ENCODE results near the gene RASAL2.
A peak's percentile ranks its signal among the peaks of the same experiment; 100 is the strongest.

The RASAL2 gene

DNA sequence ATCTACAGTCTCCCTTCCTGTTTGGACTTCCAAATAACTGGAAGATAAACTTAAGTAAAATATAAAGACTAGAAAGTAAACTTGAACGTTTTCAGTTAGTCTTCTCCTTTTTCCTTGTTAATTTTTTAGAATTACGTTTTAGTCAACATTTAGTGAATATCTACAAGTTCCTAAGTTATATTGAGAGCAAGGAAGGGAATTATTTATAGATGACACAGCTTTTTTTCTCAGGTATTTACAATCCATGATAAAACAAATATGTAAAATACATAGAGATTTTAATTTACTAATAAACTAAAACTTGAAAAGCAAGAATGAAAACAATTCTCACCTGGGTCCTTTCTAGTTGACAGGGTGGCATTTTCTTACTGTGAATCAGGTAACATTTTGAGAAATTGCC lies 313.3 kb downstream of the RASAL2 start:
- no peak overlapping the region for H3K4me3 ChIP-seq (replicated peaks; ENCODE audit: low read depth, low read length)
- no peaks in the 10 kb centered on the region for H3K27me3 ChIP-seq (replicated peaks; ENCODE audit: control insufficient read depth, insufficient read depth, low read length)
- H3K36me3 ChIP-seq (ENCODE audit: control insufficient read depth, insufficient read depth, low read length) = no peaks in the 10 kb centered on the region
- DNase-seq (ENCODE audit: extremely low read depth, insufficient read length) = no peak
- TF ChIP-seq, protein P1, sequence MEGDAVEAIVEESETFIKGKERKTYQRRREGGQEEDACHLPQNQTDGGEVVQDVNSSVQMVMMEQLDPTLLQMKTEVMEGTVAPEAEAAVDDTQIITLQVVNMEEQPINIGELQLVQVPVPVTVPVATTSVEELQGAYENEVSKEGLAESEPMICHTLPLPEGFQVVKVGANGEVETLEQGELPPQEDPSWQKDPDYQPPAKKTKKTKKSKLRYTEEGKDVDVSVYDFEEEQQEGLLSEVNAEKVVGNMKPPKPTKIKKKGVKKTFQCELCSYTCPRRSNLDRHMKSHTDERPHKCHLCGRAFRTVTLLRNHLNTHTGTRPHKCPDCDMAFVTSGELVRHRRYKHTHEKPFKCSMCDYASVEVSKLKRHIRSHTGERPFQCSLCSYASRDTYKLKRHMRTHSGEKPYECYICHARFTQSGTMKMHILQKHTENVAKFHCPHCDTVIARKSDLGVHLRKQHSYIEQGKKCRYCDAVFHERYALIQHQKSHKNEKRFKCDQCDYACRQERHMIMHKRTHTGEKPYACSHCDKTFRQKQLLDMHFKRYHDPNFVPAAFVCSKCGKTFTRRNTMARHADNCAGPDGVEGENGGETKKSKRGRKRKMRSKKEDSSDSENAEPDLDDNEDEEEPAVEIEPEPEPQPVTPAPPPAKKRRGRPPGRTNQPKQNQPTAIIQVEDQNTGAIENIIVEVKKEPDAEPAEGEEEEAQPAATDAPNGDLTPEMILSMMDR (IDR thresholded peaks at IDR 0.05; ENCODE audit: insufficient read depth, low read length, poor library complexity, severe bottlenecking) = no peak

DNA sequence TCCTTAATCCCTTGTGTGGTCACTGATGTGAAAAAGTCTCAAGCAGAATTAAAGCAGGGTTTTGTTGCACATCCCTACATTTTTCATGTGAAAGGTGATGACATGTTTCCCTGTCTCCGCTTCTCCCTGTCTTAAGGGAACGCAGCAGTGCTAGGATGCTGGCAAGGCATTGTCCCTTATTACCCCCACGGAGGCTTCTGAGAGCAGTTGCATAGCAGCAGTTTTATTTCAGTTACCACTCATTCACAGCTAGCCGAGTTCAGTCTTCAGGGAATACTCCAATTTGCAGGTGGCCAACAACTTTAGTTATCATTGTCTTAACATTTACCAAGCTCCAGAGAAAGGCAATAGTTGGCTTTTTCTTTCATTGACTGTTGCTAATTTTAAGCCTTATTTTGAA lies 313.8 kb downstream of the RASAL2 start:
- Histone ChIP-seq H3K4me3 (replicated peaks; ENCODE audit: low read depth, low read length) (no peak overlapping the region), H3K36me3 (ENCODE audit: control insufficient read depth, insufficient read depth, low read length) (no peaks in the 10 kb centered on the region), H3K27me3 (replicated peaks; ENCODE audit: control insufficient read depth, insufficient read depth, low read length) (no peaks in the 10 kb centered on the region)
- TF ChIP-seq, protein P1 (IDR thresholded peaks at IDR 0.05; ENCODE audit: insufficient read depth, low read length, poor library complexity, severe bottlenecking) = no peak
- DNase-seq (ENCODE audit: extremely low read depth, insufficient read length) = no peak

DNA sequence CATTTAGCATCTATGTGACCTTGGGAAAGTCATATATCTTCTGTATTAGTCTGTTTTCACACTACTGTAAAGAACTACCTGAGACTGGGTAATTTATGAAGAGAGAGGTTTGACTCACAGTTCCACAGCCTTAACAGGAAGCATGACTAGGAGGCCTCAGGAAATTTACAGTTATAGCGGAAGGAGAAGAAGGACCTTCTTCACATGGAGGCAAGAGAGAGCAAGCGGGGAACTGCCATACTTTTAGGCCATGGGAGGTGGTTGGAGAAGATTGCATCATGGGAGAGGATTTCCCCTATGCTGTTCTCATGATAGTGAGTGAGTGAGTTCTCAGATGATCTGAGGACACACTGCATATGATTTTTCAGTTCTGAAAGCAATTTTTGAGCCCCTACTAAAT lies 315.0 kb downstream of the RASAL2 start:
- no peaks in the 10 kb centered on the region for H3K27me3 ChIP-seq (replicated peaks; ENCODE audit: control insufficient read depth, insufficient read depth, low read length)
- no peaks in the 10 kb centered on the region for H3K36me3 ChIP-seq (ENCODE audit: control insufficient read depth, insufficient read depth, low read length)
- H3K4me3 ChIP-seq (replicated peaks; ENCODE audit: low read depth, low read length) = no peak overlapping the region
- TF ChIP-seq, protein P1 (IDR thresholded peaks at IDR 0.05; ENCODE audit: insufficient read depth, low read length, poor library complexity, severe bottlenecking) = no peak
- DNase-seq (ENCODE audit: extremely low read depth, insufficient read length) = no peak

DNA sequence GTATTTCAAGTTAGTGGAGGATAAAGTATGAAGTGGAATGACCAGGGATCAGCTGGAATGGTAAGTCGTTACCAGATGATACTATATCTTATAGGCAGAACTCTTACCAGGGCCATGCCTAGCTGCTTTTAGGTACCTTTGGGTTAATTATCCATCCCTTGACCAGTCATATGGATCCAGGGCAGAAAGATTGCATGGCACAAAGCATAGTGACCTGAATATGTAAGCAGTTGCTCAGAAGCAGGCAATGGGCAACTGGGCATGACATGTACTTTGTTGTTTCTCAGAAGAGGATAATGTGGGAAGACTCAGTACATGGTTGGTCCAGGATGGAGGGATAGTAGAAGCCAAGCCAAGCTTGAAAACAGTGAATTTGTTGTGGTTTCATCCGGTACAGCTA lies 315.6 kb downstream of the RASAL2 start:
- H3K4me3 ChIP-seq (replicated peaks; ENCODE audit: low read depth, low read length) = no peak overlapping the region
- H3K36me3 ChIP-seq (ENCODE audit: control insufficient read depth, insufficient read depth, low read length) = no peaks in the 10 kb centered on the region
- TF ChIP-seq, protein P1 (IDR thresholded peaks at IDR 0.05; ENCODE audit: insufficient read depth, low read length, poor library complexity, severe bottlenecking) = no peak
- DNase-seq (ENCODE audit: extremely low read depth, insufficient read length) = no peak
- no peaks in the 10 kb centered on the region for H3K27me3 ChIP-seq (replicated peaks; ENCODE audit: control insufficient read depth, insufficient read depth, low read length)

DNA sequence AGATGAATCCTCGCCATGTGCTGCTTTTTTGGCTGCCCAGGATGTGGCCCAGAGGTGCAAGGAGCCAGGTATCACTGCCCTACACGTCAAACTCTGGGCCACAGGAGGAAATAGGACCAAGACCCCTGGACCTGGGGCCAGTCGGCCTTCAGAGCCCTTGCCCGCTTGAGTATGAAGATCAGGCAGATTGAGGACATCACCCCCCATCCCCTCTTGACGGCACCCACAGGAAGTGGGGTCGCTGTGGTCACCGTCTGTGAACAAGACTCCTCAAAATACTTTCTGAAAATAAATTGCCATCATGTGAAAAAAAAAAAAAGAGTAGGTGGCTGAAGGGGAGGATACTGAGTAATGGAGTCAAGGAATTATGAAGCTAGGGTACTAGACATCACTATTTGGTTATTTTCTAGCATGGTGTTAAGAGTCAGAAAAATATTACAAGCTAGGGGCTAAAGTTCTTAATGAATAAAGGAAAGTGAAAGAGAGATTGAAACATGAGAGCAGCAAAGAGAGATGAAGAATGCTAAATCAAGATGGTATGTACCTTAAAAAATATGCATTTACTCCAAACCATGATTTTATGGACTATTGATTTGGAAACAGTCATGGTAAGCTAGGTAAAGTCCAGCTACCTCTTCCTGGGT lies 318.0 kb downstream of the RASAL2 start:
- peak; percentile 34 for DNase-seq (ENCODE audit: extremely low read depth, insufficient read length)
- Histone ChIP-seq H3K36me3 (ENCODE audit: control insufficient read depth, insufficient read depth, low read length) (no peaks in the 10 kb centered on the region), H3K4me3 (replicated peaks; ENCODE audit: low read depth, low read length) (no peak overlapping the region), H3K27me3 (replicated peaks; ENCODE audit: control insufficient read depth, insufficient read depth, low read length) (no peaks in the 10 kb centered on the region)
- TF ChIP-seq, protein P1 (IDR thresholded peaks at IDR 0.05; ENCODE audit: insufficient read depth, low read length, poor library complexity, severe bottlenecking) = no peak

DNA sequence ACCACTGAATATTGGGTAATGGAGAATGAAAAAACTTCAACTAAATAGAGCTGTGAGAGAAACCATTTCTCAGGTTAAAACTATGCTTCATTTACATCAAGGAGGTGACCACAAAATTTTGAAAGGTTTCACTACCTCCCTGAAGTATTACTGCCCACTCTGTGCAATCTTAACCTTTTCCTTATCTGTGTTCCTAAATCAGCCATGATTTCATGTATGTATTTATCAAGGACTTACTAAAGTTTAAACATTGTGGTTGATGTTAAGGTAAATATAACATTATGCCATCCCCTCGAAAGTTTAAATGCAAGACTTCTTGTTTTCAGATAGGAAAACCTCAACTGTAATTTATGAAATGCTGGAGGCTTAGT lies 318.5 kb downstream of the RASAL2 start:
- H3K4me3 ChIP-seq (replicated peaks; ENCODE audit: low read depth, low read length) = no peak overlapping the region
- TF ChIP-seq, protein P1 (IDR thresholded peaks at IDR 0.05; ENCODE audit: insufficient read depth, low read length, poor library complexity, severe bottlenecking) = no peak
- peak; percentile 29 for DNase-seq (ENCODE audit: extremely low read depth, insufficient read length)
- H3K36me3 ChIP-seq (ENCODE audit: control insufficient read depth, insufficient read depth, low read length) = no peaks in the 10 kb centered on the region
- H3K27me3 ChIP-seq (replicated peaks; ENCODE audit: control insufficient read depth, insufficient read depth, low read length) = no peaks in the 10 kb centered on the region
